ENCODE data around the gene HNRNPH3. TPM values are rescaled to one million over a fixed set of nuclear protein-coding genes. Genes with fewer than 3 reads are reported as not detected.

Gene HNRNPH3
- total RNA-seq, 2 donors from 2014 or later: 139 to 150 TPM

DNA sequence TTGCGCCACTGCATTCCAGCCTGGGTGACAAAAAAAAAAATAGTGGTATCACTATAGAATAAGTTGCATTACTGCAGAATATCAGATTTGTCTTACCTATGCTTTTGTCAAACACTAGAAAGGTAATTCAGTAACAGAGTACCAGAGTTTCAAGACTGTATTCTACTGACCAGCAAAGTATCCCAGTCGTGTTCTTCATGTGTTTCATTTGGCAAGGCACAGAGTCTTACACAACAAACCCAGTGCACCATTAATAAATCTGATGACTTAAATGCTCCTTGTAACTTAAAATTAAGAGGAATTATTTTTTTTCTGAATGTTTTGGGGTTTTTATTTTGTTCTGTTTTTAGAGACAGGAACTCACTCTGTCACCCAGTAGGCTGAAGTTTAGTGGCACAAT is 35.3 kb downstream of the HNRNPH3 start:
- no peak overlapping the region for H3K27ac Mint-ChIP-seq
- H3K4me3 Mint-ChIP-seq: no peak overlapping the region
- H3K4me1 Mint-ChIP-seq (ENCODE audit: low read depth): peaks cover 8% of the 10 kb centered on the region
- ATAC-seq (replicated peaks in 1 of 2): no peak
- peaks cover 7 to 16% of the 10 kb centered on the region in 2 donors for H3K36me3 Mint-ChIP-seq (ENCODE audit: insufficient read depth in 2 of 2)
- peaks cover 2% of the 10 kb centered on the region in 2 donors for H3K9me3 Mint-ChIP-seq
- no peaks in the 10 kb centered on the region for H3K27me3 Mint-ChIP-seq (ENCODE audit: low read depth)
- DNase-seq: no peak

- Mint-ChIP-seq H3K9me3 (peaks cover 2 to 4% of the 10 kb centered on the region in 2 donors), H3K27me3 (ENCODE audit: low read depth) (no peaks in the 10 kb centered on the region), H3K4me3 (no peak overlapping the region), H3K4me1 (ENCODE audit: low read depth) (no peaks in the 10 kb centered on the region), H3K36me3 (ENCODE audit: insufficient read depth in 2 of 2) (peaks cover 12 to 36% of the 10 kb centered on the region in 2 donors), H3K27ac (no peak overlapping the region)
- DNase-seq (no peak), ATAC-seq (replicated peaks in 1 of 2) (no peak)
These were observed 39.7 kb downstream of the HNRNPH3 start for GRCh38 chr10:68371604-68372003.

DNA sequence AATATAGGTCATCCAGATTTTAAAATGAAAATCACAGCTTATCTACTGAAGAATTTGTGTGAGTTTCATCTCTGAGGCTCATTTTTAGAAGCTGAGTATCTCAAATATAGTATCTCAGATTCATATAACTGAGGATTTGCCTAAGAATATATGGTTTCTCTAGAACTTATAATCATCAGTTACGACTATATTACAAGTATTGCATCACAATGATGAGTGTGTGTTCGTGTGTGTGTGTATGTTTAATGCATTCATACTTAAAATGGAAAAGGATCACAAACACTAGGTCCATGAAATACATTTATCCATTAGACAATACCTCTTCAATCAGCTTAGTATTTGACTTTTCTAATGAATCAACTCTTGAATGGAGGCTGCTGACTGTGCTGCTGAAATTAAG is 53.9 kb downstream of the HNRNPH3 start:
- no peak for ATAC-seq (replicated peaks in 1 of 2)
- Mint-ChIP-seq H3K27ac (no peak overlapping the region), H3K4me1 (ENCODE audit: low read depth) (no peaks in the 10 kb centered on the region), H3K4me3 (no peak overlapping the region), H3K9me3 (no peaks in the 10 kb centered on the region), H3K27me3 (ENCODE audit: low read depth) (no peaks in the 10 kb centered on the region), H3K36me3 (ENCODE audit: insufficient read depth in 2 of 2) (peaks cover 0 to 4% of the 10 kb centered on the region in 2 donors)
- no peak for DNase-seq

Other genes with a start within 250 kb of the HNRNPH3 start
- not detected for gene MYPN, start 222.6 kb upstream of the HNRNPH3 start, total RNA-seq
- not detected for gene ATOH7, start 100.0 kb upstream of the HNRNPH3 start, total RNA-seq
- 1 to 10 TPM; 1.9 to 2.7 TPM for gene PBLD, start 864 bp downstream of the HNRNPH3 start, total RNA-seq
- gene RUFY2, start 75.2 kb downstream of the HNRNPH3 start, total RNA-seq: 10 to 100 TPM; 10.4 to 12.3 TPM
- gene DNA2, start 139.9 kb downstream of the HNRNPH3 start, total RNA-seq: 10 to 100 TPM; 33.4 to 40.3 TPM
- gene SLC25A16, start 195.5 kb downstream of the HNRNPH3 start, total RNA-seq: 10 to 100 TPM; 15.8 to 17.0 TPM
- under 1 TPM; 0.69 to 0.91 TPM for gene TET1, start 228.3 kb downstream of the HNRNPH3 start, total RNA-seq